HG02623 (cell line): ENCODE measurements around the gene MPL.
"Not testable (repeated sequence)": the region's sequence is repeated elsewhere in the genome, so short reads cannot be mapped to it uniquely, and the experiment has no call there.

Source experiments
- ATAC-seq: cut with Tn5 transposase; IDR thresholded peaks from one replicate; pipeline ENCODE4 v1.9.1; 2021; ENCODE audit warnings: moderate library complexity; ENCODE audit not compliant: unreplicated experiment

Gene MPL

DNA sequence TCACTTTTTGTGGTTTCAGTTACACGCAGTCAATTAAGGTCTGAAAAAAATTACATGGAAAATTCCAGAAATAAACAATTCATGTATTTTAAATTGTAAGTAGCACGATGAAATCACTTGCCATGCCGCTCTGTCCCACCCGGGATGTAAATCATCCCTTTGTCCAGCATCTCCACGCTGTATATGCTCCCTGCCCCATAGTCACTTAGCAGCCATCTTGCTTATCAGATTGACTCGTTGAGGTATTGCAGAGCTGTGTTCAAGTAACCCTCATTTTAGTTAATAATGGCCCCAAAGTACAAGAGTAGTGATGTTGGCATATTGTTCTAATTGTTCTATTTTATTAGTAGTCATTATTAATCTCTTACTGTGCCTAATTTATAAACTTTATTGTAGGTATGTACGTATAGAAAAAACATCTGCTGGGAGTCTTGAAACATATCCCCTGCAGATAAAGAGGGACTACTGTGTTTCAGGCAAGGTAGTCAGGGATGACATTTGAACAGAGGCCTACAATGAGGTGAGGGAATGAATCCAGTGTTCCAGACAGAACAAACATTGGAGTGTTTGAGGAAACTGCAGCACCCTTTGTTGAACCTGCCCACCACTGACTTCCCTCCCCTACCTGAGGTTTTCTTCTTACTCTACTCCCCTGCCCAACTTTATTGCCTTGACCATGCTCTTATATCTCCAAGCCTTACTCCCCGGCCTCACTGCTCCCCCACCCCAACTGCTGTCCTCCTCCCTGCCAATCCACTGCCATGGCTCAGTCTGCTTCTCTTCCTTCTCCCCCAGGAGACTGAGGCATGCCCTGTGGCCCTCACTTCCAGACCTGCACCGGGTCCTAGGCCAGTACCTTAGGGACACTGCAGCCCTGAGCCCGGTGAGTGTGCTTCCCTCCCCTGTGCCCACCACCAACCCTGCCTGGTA, 14.1 kb downstream of the MPL start:
- ATAC-seq = no peak

DNA sequence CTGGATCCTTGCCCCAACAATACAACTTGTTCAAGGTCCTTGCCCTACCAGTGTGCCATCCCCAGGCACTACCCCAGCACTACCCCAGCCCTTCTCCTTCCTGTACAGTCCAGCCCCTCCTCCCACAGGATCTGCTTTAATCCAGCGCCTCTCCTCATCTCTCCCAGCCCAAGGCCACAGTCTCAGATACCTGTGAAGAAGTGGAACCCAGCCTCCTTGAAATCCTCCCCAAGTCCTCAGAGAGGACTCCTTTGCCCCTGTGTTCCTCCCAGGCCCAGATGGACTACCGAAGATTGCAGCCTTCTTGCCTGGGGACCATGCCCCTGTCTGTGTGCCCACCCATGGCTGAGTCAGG, 14.7 kb downstream of the MPL start:
- no peak for ATAC-seq

DNA sequence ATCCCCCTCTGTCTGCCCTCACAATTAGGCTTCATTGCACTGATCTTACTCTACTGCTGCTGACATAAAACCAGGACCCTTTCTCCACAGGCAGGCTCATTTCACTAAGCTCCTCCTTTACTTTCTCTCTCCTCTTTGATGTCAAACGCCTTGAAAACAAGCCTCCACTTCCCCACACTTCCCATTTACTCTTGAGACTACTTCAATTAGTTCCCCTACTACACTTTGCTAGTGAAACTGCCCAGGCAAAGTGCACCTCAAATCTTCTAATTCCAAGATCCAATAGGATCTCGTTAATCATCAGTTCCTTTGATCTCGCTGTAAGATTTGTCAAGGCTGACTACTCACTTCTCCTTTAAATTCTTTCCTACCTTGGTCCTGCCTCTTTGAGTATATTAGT, 15.3 kb downstream of the MPL start:
- ATAC-seq = no peak

DNA sequence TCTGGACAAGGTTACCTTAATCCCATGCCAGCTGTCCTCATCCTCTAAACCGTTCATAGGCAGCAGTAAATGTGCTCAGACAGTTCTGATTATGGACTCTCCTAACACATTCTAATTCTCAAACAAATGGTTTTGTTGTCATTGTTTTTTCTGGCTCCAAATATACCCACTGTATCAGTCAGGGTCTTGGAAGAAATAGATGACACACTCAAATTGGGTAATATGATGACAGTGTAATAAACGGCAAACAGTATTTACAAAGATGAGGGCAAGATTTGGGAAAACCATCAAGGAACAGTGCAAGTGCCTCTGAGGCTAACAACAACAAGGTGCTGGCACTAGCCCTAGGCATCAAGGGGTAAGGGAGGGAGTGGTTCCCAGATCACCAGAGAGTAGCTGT, 16.9 kb downstream of the MPL start:
- ATAC-seq = no peak

DNA sequence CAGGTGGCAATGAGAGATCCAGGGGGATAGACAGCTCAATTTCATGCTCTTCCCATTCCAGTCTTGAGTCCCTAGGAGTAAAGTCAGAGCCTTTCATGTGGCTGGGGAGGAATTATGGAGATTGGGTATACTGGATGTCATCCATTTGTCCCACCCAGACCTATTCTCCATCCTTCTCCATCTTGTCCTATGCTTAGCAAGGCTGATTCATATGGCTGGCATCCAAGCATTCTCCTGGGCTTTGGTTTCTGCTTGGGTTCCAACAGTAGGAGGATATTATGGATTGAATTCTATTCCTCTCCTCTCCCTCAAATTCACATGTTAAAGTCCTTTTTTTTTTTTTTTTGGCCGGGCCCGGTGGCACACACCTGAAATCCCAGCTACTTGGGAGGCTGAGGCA, 17.3 kb downstream of the MPL start:
- no peak for ATAC-seq

DNA sequence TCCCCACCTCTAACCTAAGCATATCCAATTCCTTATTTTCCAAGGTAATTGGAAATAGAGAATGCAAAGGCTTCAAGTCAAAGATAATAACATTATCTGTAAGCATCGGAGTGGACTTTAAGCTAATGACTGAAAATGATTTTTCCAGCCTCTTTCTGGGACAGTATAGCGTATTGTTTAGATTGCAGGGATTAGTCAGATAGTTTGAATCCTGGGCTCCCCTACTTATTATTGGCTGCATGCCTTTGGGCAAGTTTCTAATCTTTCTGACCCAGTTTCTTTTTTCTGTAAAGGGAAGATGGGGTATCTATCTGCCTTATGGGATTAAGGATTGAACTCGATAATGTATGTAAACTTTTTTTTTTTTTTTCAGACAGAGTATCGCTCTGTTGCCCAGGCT, 19.6 kb downstream of the MPL start:
- no peak for ATAC-seq

DNA sequence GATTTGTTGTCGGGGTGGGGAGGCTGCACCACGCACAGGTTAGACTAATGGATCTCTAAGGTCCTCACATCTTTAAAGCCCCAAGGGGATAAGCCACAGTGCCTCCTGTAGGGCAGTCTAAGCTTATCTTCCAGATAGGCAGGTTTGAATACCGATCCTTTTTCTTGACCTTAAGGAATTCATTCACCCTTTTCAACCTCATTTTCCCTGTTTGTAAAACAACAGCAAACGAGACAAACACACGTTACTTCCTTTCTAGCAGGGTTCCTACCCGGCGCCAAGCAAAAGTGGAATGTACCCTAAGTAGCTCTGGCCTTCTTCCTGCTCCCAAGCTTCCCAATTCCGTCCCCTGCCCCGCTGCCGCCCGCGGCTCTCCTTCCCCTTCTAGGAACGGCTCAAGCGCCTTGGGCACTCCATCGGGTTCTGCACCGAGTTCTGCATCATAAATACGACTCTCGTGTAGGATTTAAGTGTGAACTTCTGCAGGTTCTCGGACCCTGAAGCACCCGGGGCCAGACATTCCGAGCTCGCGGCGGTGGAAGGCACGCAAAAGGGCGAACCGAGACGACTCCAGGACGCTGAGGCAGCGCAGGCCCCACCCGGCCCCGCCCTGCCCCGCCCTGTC, 20.6 kb downstream of the MPL start:
- ATAC-seq = no peak

DNA sequence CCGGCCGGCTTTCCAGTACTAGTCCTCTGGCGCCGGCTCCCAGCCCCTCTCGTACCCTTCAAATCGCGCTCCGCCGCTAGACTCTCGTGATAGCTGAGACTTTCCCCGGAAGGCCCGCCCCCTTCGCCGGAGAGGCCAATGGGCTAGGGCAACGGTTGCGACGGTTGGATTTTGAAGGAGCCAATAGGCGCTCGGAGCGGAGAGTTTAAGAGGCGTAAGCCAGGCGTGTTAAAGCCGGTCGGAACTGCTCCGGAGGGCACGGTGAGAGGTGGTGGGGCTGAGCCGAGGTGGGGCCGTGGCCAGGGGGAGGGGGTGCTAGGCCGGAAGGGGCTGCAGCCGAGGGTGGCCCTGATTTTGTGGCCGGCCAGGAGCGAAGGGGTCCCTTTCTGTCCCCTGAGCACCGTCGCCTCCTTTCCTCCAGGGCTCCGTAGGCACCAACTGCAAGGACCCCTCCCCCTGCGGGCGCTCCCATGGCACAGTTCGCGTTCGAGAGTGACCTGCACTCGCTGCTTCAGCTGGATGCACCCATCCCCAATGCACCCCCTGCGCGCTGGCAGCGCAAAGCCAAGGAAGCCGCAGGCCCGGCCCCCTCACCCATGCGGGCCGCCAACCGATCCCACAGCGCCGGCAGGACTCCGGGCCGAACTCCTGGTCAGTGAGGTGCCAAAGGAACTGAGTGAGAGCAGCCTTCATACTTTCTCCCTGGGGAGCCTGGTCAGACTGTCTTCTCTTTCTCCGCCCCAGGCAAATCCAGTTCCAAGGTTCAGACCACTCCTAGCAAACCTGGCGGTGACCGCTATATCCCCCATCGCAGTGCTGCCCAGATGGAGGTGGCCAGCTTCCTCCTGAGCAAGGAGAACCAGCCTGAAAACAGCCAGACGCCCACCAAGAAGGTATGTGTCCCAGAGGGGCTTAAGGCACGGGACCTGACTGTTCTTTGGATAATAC, 21.4 kb downstream of the MPL start, which contains the start of gene CDC20:
Gene CDC20 (plus strand): TSS at position 236 of the 948 bp plus-strand sequence. CDS start 235 bp downstream, at position 471.
- peak; percentile 94 for ATAC-seq

DNA sequence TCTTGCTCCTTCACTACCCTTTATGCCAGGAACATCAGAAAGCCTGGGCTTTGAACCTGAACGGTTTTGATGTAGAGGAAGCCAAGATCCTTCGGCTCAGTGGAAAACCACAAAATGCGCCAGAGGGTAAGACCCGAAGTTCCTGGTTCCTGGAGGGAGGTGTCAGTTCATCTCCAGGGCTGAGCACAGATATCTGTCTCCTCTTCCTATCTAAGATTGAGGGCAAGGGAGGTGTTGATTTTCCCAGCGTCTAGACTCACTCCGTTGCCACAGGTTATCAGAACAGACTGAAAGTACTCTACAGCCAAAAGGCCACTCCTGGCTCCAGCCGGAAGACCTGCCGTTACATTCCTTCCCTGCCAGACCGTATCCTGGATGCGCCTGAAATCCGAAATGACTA, 22.1 kb downstream of the MPL start:
- no peak for ATAC-seq

DNA sequence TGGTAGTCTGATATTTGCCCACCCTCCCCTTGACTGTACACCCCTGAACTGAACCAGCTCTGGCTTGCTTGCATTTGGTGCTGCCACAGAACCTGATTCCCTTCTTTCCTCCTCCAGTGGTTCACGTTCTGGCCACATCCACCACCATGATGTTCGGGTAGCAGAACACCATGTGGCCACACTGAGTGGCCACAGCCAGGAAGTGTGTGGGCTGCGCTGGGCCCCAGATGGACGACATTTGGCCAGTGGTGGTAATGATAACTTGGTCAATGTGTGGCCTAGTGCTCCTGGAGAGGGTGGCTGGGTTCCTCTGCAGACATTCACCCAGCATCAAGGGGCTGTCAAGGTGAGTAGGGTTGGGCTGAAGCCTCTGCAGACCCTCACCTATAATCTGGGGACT, 23.0 kb downstream of the MPL start:
- no peak for ATAC-seq

DNA sequence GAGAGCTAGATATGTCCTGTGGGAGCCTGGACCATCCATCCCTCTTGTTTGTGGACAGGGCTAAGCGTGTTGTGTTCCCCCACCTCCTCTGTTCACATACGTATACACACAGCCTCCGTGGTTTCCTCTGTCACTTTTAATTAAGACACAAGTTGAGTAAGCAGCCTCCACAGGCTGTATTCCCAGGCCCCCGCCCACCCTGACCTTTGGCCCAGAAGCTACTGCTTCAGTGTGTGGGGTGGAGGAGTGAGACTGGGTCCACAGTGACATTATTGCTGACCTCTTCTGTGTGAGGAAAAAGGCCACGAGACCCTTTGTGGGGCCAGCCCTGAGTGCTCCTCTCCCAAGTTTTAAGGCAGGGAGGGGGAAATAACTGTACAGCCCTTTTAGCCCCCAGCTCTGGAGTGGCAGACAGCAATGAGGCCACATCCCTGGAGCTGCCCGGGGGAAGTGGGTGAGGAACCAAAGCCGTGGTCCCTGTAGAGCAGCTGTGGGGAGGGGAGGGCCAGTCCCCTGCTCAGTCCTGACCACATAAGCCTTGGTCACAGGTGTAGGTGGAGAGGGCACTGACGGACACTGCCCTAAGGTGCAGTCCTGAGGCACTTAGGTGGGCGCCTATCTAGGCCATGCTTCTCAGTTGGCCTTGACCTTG, 25.8 kb downstream of the MPL start:
- ATAC-seq = no peak

DNA sequence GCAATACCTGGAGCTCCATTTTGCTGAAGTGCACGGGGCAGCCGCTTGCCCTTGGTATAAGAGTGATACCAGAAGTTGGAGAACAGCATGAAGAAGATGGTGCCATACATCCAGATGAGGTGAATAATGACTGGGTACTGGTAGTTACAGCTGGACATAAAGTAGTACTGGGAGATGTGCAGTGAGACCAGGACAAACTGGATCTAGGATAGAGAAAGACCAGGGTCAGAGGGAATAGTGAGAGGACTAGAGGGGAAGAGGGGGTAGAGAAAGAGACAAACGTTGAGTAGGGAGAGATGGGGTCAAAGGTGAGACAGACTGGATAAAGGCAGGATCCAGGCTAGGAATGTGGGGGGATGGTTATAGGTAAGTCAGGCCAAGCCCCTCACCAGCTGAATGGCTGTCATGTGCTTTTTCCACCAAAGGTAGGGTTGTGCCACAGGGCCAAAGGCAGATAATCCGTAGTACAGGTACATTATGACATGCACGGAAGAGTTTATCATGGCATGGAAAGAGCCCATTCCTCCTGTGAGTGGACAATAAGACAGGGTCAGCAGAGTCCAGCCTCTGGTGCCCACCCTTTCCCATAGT, 26.4 kb downstream of the MPL start:
- no peak for ATAC-seq

DNA sequence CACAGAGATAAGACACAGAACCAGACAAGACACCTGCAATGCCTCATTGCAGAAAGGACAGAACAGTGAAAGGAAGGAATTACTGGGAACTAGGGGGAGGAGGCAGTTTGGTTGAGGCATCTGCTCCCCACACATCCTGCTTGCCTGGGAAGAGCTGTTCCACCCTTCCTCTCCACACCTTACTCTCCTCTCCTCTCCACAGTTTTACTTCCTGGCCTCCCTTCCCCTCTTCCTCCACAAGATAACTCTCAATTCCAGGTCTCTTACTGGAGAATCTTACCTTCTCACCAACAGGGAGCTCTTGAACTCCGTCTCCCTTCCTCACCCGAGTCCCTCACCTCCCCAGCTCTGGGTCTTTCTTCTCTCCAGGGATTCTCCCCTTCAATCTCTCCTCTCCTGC, 28.1 kb downstream of the MPL start:
- ATAC-seq = no peak

DNA sequence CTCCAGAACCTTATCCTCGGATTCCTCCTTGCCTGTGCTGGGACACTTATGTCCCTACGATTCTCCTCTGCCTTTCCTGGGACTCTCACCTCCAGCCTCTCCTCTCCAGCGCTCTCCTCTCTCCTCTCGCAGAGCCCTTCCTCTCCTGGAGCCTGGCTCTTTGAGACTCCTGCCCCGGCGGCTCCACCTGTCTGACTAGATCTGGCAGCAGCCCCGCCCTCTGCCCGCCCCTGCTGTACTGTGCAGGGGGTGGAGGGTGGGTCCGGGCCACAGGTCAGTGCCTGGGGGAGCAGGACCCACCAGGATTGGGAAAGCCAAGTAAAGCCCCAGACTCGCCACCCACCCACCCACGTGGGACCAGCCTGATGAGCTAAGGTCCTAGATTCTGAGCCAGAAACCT, 28.6 kb downstream of the MPL start:
- ATAC-seq = no peak

DNA sequence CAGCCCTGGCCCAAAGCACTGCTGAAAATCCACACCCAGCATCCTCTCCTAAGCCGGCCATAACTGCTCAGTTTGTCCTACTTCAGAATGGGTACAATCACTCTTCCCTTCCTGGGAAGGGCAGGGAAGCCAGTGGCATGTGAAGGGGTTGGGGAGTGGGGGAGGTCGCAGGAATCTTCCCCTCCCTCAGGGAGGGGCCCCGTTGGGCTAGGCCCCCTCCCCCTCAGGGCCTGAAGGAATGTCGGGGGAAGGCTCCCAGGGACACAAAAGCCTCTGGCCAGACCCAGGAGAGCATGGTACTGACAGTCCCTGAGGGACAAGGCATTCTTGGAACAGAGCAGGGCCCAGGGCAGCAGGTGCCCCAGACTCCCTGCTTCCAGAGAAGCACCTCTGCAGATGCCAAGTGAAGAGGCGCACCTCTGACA, 29.0 kb downstream of the MPL start:
- ATAC-seq = no peak

DNA sequence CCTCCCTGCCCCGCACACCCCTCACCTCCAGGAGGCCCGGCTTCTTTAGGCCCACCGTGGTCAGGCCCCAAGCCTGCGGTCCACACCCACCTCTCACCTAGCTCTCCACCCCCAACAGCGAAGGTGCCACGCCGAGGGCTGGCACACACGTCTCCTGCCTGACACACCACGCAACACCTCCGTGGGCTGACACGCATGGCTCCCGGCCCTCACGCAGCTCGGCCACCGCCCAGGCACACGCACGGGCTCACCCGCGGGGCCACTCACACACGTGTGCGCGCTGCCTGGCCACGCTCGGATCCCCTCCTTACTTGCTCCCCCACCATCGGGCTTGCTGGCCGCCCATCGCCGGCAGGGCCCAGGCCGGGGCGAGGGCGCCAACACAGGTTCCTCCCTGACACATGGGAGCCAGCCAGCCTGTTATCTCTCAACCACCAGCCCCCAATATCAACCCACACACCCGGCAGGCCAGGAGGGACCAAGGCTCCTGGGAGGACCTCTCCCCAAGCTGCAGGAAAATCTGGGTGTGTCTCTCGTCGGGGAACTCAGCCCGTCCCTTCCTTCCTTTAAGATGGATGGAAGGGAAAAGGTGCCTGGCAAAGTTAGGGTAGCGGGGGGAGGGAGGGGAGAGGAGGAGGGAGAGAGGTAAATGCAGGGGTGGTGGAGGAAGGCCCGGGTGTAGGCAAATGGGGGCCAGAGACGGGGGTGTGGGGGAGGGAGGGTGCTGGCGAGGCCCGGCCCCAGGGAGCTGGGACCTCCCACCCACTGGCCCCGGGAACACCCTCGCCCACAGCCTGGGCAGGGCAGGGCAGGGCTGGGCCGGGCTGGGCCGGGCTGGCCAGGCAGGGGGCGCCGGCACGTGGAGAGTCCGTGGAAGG, 29.6 kb downstream of the MPL start:
- peak; percentile 36 for ATAC-seq

DNA sequence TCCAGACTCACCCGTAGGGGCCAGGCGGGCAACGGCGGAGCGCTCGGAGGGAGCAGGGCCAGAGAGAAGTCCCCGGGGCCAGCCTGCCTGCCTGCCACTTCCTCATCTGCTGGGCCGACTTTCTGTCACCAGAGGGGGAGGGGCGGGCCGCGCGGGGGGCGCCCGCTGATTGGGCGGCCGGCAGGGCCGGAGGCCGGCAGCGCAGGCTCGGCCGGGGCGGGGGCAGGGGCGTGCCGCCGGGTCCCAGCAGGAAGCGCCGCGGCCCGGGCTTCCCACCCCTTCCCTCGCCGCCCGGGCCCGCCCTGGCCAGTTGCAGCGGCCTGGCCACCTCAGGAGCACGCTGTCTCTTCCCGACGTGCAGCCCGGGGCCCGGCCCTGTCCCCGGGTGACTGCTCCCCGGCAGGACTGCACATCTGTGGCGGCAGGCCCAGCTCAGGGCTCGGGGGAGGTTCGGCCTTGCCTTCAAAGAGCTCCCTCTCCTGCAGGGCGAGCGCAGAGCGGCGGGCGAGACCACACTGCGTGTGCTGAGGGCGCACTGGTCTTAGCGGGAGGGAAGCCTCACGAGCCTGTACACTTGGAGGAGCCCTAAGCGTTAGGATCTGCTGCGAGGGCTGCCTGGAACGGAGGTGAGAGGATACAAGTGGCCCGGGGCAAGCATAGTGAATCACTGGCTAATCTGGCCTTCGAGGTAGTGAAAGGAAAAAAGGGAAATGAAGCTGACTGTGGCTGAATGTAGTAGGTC, 30.5 kb downstream of the MPL start, which contains the start of gene ELOVL1:
Gene ELOVL1 (minus strand): TSS at position 108 of the 742 bp plus-strand sequence. CDS start 2,402 bp downstream, outside the sequence.
- ATAC-seq = peak; percentile 71

DNA sequence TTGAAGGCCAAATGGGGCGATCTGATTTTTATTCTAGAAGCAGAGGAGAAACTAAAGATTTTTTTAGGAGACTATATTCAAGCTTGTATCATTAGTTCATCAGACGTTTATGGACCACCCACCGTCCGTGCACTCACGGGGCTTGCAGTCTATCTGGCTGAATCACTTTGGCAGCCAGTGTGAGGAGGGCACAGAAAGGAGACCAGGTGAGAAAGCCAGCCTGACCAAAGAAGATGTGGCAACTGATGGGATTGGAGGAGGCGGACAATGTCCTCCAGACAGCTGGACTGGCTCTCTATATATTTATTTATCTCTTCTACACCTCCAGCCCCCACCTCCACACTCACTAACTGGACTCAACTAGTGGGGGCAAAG, 31.0 kb downstream of the MPL start:
- ATAC-seq = no peak

DNA sequence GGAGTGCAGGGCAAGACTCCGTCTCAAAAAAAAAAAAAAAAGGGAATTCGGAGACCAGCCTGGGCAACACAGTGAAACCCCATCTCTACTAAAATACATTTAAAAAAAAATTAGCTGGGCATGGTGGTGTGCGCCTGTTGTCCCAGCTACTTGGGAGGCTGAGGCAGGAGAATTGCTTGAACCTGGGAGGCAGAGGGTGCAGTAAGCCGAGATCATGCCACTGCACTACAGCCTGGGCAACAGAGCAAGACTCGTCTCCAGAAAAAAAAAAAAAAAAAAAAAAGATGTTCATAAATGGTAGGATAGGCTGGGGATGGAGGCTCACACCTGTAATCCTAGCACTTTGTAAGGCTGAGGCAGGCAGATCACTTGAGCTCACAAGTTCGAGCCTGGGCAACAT, 32.2 kb downstream of the MPL start:
- not testable (repeated sequence) for ATAC-seq
